Right renal pelvis (tissue), 4 donors: ENCODE data around the gene CC2D2B. TPM values are rescaled to one million over a fixed set of nuclear protein-coding genes. Genes with fewer than 3 reads are reported as not detected.
"Not testable (repeated sequence)": the region's sequence is repeated elsewhere in the genome, so short reads cannot be mapped to it uniquely, and the experiment has no call there.

Experiments used
- DNase-seq, 4 donors: peaks; one replicate each; pipeline ENCODE4 v3.0.0-alpha.2; 2013; ENCODE audit warnings: low read depth in 4 of 4, low spot score in 3 of 4, missing footprints in 1 of 4
- polyA plus RNA-seq, 4 donors: library from polyadenylated mRNA; unstranded; fragments of 120-200 nt; gene quantifications; one replicate each; pipeline ENCODE4 v1.2.1, GENCODE V29; 2013; ENCODE audit not compliant: insufficient read length in 4 of 4

CC2D2B gene
- polyA plus RNA-seq, 4 donors = 1.2 to 1.9 (median 1.4) TPM

GRCh38 chr10:96017191-96017687 is 109.5 kb downstream of the CC2D2B start:
- DNase-seq = peak; percentile 73 to 81 (median 78)

- no peak for DNase-seq
These were observed 113.6 kb downstream of the CC2D2B start for GRCh38 chr10:96021332-96021731.

- no peak for DNase-seq
These were observed 115.0 kb downstream of the CC2D2B start for GRCh38 chr10:96022739-96023138.

DNA sequence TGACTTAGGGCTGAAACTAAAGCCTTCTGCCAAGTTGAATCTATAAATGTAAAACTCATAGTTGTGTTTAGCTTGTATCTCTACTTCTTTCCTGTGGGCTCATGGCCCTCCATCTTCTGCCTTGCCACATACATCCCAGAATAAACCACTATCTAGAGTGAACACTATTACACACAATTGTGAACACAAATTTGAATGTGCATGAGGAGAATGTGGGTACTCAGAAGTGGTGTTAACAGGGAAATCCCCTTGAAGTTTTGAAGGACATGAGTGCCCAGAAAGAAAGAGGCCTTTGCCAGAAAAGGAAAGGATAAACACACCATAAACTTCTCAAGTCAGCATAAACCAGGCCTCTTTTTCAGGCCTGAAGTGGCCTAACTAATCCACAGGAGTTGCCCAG is 115.4 kb downstream of the CC2D2B start:
- no peak for DNase-seq

- no peak for DNase-seq
These were observed 117.8 kb downstream of the CC2D2B start for GRCh38 chr10:96025566-96025965.

DNA sequence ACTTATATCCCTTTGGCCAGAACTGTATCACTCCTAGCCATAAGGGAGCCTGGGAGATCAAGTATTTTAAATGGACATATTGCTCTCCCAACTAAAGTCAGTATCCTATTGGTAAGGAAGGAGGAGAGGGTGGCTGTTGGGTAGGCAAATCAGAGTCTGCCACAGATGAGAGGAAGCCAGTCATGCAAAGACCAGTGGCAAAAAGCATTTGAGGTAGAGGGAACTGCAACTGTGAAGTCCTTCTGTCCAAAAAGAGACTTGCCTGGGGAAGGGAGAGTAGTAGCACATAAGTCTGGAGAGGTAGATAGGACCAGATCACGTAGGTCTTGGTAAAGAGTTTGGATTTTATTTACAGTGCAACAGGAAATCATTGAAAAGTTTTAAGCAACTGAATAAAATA is 126.8 kb downstream of the CC2D2B start:
- DNase-seq = no peak

GRCh38 chr10:96038476-96039387 is 131.0 kb downstream of the CC2D2B start:
- no peak for DNase-seq

DNA sequence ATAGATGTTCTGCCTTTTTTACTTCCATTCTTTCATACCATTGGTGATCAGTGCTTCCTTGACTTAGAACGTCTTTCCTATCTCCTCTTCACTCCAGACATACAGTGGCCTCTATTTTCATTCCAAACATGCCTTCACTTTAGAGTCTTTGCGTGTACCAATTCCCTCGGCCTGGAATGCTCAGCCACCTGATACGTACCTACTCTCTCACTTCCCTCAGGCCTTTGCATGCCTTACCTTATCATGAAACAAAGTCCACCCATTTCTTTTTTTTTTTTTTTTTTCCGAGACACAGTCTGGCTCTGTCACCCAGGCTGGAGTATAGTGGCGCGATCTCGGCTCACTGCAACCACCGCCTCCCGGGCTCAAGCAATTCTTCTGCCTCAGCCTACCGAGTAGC is 133.4 kb downstream of the CC2D2B start:
- DNase-seq = no peak

- peak; percentile 77 to 83 (median 79) for DNase-seq
These were observed 135.5 kb downstream of the CC2D2B start, which contains the start of gene CCNJ for GRCh38 chr10:96043033-96043892. TSS of gene CCNJ (plus strand) at chr10:96043583. CDS start at chr10:96044394, 811 bp downstream.

GRCh38 chr10:96043893-96044715 is 136.3 kb downstream of the CC2D2B start:
- DNase-seq = peak in 3 of 4 donors; percentile 20 to 53 (median 36)

DNA sequence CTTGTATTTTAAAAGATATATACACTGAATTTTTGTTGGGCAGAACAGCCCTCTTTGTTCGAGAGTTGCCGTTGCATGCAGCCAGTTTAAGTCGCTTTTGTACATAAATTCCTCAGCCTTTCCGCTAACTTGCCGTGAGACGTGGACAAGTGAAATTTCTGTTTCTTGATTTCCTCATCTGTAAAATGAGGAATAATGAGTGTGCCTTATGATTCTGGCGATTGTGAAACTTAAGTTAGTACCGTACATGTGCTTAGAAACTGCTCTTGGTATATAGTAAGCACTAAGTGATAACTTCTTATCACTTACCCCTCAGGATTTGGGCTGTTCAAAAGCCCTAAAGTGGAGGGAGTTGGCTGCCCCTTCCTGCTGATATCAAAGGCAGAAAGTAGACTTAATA is 137.0 kb downstream of the CC2D2B start:
- peak in 1 of 4 donors; percentile 22 for DNase-seq

DNA sequence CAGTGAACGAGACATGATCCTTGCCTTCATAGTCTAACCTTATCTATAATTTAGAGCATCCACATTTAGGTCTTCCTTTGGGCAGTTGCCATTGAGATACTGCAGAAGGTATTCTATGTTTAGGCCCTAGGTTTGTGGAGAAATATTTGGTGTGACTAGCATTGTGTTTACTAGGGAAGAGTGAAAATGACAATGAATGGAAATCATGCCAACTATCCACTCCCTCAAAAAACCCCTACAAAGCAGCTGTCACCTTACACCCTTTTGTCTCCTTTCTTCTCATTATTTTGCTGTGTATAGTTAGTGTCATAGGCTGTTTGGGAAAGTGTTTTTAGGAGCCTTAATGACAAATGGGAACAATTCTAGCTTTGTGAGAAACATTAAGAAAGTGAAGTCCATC is 138.8 kb downstream of the CC2D2B start:
- no peak for DNase-seq

- no peak for DNase-seq
These were observed 139.4 kb downstream of the CC2D2B start for GRCh38 chr10:96047004-96047649.

DNA sequence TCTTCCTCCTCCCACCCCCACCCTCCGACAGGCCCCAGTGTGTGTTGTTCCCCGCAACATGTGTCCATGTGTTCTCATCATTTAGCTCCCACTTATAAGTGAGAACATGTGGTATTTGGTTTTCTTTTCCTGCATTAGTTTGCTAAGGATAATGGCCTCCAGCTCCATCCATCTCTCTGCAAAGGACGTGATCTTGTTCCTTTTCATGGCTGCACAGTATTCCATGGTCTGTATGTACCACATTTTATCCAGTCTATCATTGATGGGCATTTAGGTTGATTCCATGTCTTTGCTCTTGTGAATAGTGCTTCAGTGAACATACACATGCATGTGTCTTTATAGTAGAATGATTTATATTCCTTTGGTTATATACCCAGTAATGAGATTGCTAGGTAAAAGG is 140.2 kb downstream of the CC2D2B start:
- not testable (repeated sequence) for DNase-seq

DNA sequence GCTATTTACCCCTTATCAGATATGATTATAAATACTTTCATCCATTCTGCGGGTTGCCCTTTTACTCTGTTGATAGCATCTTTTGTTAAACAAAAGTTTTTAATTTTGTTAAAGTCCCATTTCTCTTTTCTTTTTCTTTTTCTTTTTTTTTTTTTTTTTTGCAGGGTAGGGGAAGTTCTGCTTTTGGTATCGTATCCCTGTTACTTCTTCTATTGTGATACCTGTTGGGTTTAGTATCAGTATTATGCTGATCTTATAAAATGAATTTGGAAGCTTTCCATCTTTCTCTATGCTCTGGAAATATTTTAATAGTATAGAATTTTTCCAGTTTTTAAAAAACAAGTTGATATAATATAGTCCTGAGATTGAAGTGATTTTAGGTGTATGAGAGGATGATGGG is 141.6 kb downstream of the CC2D2B start:
- DNase-seq = no peak

DNA sequence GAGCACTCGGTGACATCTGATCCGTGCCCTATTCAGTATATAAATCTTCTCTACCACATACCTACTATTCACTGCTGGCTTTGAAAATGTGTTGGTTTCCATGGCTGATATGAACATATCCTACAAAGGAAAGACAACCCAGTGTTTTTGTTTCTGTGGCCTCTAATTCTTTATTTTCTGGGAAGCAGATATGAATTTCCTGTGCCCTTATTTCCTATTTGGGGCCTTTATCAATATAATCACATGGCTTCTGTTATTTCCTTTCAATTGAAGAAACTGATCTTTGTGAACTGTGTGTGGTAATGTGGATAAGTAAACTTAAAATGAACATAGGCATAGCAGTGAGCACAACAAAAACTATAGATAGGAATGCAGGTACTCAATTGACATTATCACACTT is 146.2 kb downstream of the CC2D2B start:
- no peak for DNase-seq

DNA sequence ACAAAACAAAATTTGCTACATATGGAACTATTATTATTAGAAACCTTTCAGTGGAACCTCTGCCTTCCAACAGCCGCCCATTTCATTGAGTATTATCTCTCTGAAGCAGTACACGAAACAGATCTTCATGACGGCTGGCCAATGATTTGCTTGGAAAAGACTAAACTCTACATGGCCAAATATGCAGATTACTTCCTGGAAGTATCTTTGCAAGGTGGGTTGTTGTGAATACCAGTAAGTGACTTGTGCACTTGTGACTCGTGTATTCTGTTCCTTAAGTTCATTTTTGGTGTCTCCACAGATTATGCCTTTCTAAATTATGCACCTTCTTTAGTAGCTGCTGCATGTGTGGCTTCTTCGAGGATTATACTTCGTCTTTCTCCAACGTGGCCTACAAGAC is 149.0 kb downstream of the CC2D2B start:
- DNase-seq = no peak

DNA sequence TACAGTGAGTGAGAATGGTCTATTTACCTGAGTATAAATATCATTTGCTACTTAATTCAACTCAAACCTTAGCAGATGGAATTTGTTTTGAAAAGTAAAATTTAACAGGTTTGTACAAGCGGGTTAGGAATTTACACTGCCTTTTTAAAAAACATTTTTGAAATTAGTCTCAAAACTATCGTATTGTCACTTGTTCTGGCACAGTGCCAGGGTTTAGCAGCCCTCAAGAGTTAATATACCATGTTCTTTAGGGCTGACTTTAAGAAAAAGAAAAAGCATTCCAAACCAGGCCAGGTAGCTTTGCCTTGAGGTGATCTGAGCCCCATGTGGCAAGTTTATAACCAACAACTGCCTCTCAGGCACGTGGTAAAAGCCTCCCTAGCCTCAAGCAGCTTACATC is 153.5 kb downstream of the CC2D2B start:
- DNase-seq = no peak

GRCh38 chr10:96072674-96073073 is 164.9 kb downstream of the CC2D2B start:
- DNase-seq = no peak

DNA sequence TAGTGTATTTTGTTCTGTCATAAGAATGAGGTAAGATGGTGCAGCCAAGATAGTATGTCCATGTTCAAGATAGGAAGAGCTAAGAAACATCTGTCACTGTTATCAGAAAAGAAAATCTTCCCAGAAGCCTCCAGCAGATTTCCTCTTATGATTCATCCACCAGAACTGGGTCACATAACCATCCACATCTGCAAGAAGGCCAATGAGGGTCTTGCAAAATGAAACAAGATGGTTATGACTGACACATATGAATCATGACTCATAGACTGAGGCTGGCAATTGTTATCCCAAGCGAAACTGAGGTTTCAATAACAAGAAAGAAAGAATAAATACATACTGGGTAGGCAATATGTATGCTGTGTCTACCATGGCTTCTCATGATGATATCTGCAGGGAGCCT is 165.9 kb downstream of the CC2D2B start:
- DNase-seq = no peak
